ENCODE measurements around the gene RNF4.

The RNF4 gene

DNA sequence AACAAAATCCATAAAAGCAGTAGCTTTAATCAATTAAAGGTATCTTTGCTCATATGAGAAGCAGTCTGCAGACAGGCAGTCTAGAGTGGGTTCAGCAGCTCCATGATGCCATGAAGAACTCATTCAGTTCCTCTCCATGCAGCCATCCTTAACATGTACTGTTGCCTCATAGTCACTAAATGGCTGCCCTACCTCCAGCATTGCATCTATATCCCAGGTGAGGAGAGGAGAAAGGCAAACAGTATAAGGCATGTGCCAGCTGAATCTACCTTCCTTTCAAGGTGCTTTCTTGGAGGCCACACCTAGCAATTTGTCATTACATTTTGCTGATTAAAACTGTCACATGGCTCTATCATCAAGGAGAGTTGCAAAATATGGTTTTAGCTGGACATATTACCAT, 36.9 kb upstream of the RNF4 start:
- no peak overlapping the region for H3K23ac ChIP-seq (ENCODE audit: low read length)
- H2BK120ac ChIP-seq (ENCODE audit: insufficient read depth, low read length, poor library complexity), result no peak overlapping the region
- H4K91ac ChIP-seq (ENCODE audit: low read depth, low read length), result no peak overlapping the region
- H3K18ac ChIP-seq (ENCODE audit: low read length), result no peak overlapping the region
- no peak overlapping the region for H4K12ac ChIP-seq (ENCODE audit: low read depth, low read length)
- H3K14ac ChIP-seq (ENCODE audit: low read length), result no peak overlapping the region
- no peak overlapping the region for H2BK12ac ChIP-seq (ENCODE audit: low read length)
- no peaks in the 10 kb centered on the region for H3K36me3 ChIP-seq (ENCODE audit: control insufficient read depth in 1 of 2, insufficient read depth in 2 of 2, low read length in 2 of 2)
- no peak overlapping the region for H2AFZ ChIP-seq (ENCODE audit: insufficient read depth, low read length, poor library complexity)
- H3K4me3 ChIP-seq (ENCODE audit: low read depth, low read length), result no peak overlapping the region
- H2BK5ac ChIP-seq (ENCODE audit: low read depth, low read length, poor library complexity), result no peak overlapping the region
- no peaks in the 10 kb centered on the region for H3K4me1 ChIP-seq (ENCODE audit: control insufficient read depth in 1 of 2, insufficient read depth in 2 of 2, low read length in 2 of 2)
- no peak overlapping the region for H3K9ac ChIP-seq (ENCODE audit: low read length)
- DNase-seq, result no peak
- H3K9me3 ChIP-seq (ENCODE audit: insufficient read depth, low read depth, low read length), result no peaks in the 10 kb centered on the region
- H3K4ac ChIP-seq (ENCODE audit: low read depth, low read length), result no peak overlapping the region
- H3K27me3 ChIP-seq (ENCODE audit: insufficient read depth, low read length), result no peaks in the 10 kb centered on the region
- H4K8ac ChIP-seq (ENCODE audit: low read depth, low read length), result no peak overlapping the region
- H3K4me2 ChIP-seq (ENCODE audit: low read length), result no peak overlapping the region
- H3K27ac ChIP-seq (ENCODE audit: low read depth, low read length), result no peak overlapping the region
- H3K79me2 ChIP-seq (ENCODE audit: control insufficient read depth, insufficient read depth, low read length, poor library complexity), result no peaks in the 10 kb centered on the region
- H3K79me1 ChIP-seq (ENCODE audit: low read length), result no peaks in the 10 kb centered on the region
- H2AK5ac ChIP-seq (ENCODE audit: low read length), result no peak overlapping the region

GRCh38 chr4:2432991-2433530, 35.8 kb upstream of the RNF4 start:
- H3K79me1 ChIP-seq (ENCODE audit: low read length), result no peaks in the 10 kb centered on the region

DNA sequence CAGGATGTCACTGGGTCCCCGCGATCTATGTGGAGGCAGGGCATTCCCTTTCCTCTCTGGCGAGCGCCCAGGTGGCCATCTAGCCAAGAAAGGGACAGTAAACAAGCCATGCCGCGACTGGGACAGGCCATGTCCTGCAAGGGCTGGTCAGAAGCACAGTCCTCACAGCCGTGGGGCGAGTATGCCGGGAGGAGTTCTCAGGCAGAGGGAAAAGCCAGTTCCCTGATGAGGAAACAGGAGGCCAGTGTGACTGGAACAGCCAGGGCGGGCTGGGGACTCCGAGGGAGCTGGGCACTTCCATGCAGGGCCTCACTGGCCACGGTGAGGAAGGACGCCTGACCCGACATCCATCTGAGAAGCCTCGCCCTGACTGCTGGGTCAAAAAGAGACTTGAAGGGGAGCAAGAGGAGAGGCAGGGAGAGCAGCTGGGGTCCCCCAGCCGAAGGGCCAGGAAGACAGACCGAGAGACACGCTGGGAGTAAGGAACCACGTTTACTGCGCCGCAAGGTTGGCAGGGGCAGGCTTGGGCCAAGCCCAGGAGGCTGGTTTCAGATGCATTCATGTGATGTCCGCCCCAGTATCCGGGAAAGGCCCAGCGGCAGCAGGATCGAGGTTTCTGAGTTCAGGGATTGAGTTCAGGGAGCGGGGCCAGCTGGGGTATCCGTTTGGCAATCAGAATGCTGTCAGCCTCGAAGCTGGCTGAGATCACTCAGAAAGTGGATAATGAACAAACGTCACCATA, 35.1 kb upstream of the RNF4 start:
- Histone ChIP-seq H3K23ac (ENCODE audit: low read length) (no peak overlapping the region), H2AFZ (ENCODE audit: insufficient read depth, low read length, poor library complexity) (no peak overlapping the region), H3K9me3 (ENCODE audit: insufficient read depth, low read depth, low read length) (no peaks in the 10 kb centered on the region), H2BK12ac (ENCODE audit: low read length) (no peak overlapping the region), H4K8ac (ENCODE audit: low read depth, low read length) (no peak overlapping the region), H3K9ac (ENCODE audit: low read length) (no peak overlapping the region), H3K27ac (ENCODE audit: low read depth, low read length) (no peak overlapping the region), H2AK5ac (ENCODE audit: low read length) (no peak overlapping the region), H3K4me3 (ENCODE audit: low read depth, low read length) (no peak overlapping the region), H3K14ac (ENCODE audit: low read length) (no peak overlapping the region), H3K79me1 (ENCODE audit: low read length) (no peaks in the 10 kb centered on the region), H3K4ac (ENCODE audit: low read depth, low read length) (no peak overlapping the region), H3K4me1 (ENCODE audit: control insufficient read depth in 1 of 2, insufficient read depth in 2 of 2, low read length in 2 of 2) (no peaks in the 10 kb centered on the region), H2BK120ac (ENCODE audit: insufficient read depth, low read length, poor library complexity) (no peak overlapping the region), H3K36me3 (ENCODE audit: control insufficient read depth in 1 of 2, insufficient read depth in 2 of 2, low read length in 2 of 2) (no peaks in the 10 kb centered on the region), H3K18ac (ENCODE audit: low read length) (no peak overlapping the region), H3K4me2 (ENCODE audit: low read length) (no peak overlapping the region), H2BK5ac (ENCODE audit: low read depth, low read length, poor library complexity) (no peak overlapping the region), H3K79me2 (ENCODE audit: control insufficient read depth, insufficient read depth, low read length, poor library complexity) (no peaks in the 10 kb centered on the region), H3K27me3 (ENCODE audit: insufficient read depth, low read length) (no peaks in the 10 kb centered on the region), H4K12ac (ENCODE audit: low read depth, low read length) (no peak overlapping the region), H4K91ac (ENCODE audit: low read depth, low read length) (no peak overlapping the region)
- no CpG with 5 or more reads among the region's 29 CpGs for WGBS (ENCODE audit: extremely low coverage, insufficient coverage, insufficient read length)
- no peak for DNase-seq

More at GRCh38 chr4:2432991-2433530, 35.8 kb upstream of the RNF4 start:
- Histone ChIP-seq H3K36me3 (ENCODE audit: control insufficient read depth in 1 of 2, insufficient read depth in 2 of 2, low read length in 2 of 2) (no peaks in the 10 kb centered on the region), H3K4me1 (ENCODE audit: control insufficient read depth in 1 of 2, insufficient read depth in 2 of 2, low read length in 2 of 2) (no peaks in the 10 kb centered on the region), H2BK120ac (ENCODE audit: insufficient read depth, low read length, poor library complexity) (no peak overlapping the region), H3K23ac (ENCODE audit: low read length) (no peak overlapping the region), H4K12ac (ENCODE audit: low read depth, low read length) (no peak overlapping the region), H3K14ac (ENCODE audit: low read length) (no peak overlapping the region), H3K4me2 (ENCODE audit: low read length) (no peak overlapping the region), H3K27me3 (ENCODE audit: insufficient read depth, low read length) (no peaks in the 10 kb centered on the region), H3K4ac (ENCODE audit: low read depth, low read length) (no peak overlapping the region), H2BK5ac (ENCODE audit: low read depth, low read length, poor library complexity) (no peak overlapping the region), H3K9ac (ENCODE audit: low read length) (no peak overlapping the region), H4K8ac (ENCODE audit: low read depth, low read length) (no peak overlapping the region), H2AFZ (ENCODE audit: insufficient read depth, low read length, poor library complexity) (no peak overlapping the region), H3K9me3 (ENCODE audit: insufficient read depth, low read depth, low read length) (no peaks in the 10 kb centered on the region), H2BK12ac (ENCODE audit: low read length) (no peak overlapping the region), H3K79me2 (ENCODE audit: control insufficient read depth, insufficient read depth, low read length, poor library complexity) (no peaks in the 10 kb centered on the region), H3K27ac (ENCODE audit: low read depth, low read length) (no peak overlapping the region), H3K4me3 (ENCODE audit: low read depth, low read length) (no peak overlapping the region), H2AK5ac (ENCODE audit: low read length) (no peak overlapping the region), H3K18ac (ENCODE audit: low read length) (no peak overlapping the region), H4K91ac (ENCODE audit: low read depth, low read length) (no peak overlapping the region)
- DNase-seq, result no peak
- no CpG with 5 or more reads among the region's 20 CpGs for WGBS (ENCODE audit: extremely low coverage, insufficient coverage, insufficient read length)

DNA sequence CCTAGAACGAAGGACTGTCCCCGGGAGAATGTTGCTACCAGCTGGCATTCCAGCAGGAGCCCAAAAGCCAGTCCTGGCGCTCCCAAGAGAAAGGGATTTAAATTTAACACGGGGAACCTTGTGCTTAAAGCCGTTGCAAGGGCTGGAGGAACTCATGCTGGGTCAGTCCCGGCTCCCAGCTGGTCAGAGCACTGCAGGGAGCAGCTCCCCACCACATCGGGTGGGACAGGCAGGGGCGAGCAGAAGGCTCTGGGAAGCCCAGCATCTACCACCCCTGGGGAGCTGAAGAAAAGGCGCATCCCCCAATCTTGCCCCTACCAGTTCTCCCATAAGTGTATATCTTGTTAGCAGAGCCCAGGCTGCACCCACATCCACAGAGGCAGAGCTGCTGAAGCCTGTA, 34.5 kb upstream of the RNF4 start:
- H2BK5ac ChIP-seq (ENCODE audit: low read depth, low read length, poor library complexity), result no peak overlapping the region
- no peak overlapping the region for H3K14ac ChIP-seq (ENCODE audit: low read length)
- H2BK120ac ChIP-seq (ENCODE audit: insufficient read depth, low read length, poor library complexity), result no peak overlapping the region
- no peaks in the 10 kb centered on the region for H3K79me2 ChIP-seq (ENCODE audit: control insufficient read depth, insufficient read depth, low read length, poor library complexity)
- no peak overlapping the region for H4K91ac ChIP-seq (ENCODE audit: low read depth, low read length)
- no peak for DNase-seq
- H3K4ac ChIP-seq (ENCODE audit: low read depth, low read length), result no peak overlapping the region
- no peaks in the 10 kb centered on the region for H3K27me3 ChIP-seq (ENCODE audit: insufficient read depth, low read length)
- no peak overlapping the region for H4K12ac ChIP-seq (ENCODE audit: low read depth, low read length)
- no peak overlapping the region for H2AK5ac ChIP-seq (ENCODE audit: low read length)
- no peaks in the 10 kb centered on the region for H3K4me1 ChIP-seq (ENCODE audit: control insufficient read depth in 1 of 2, insufficient read depth in 2 of 2, low read length in 2 of 2)
- H4K8ac ChIP-seq (ENCODE audit: low read depth, low read length), result no peak overlapping the region
- H3K18ac ChIP-seq (ENCODE audit: low read length), result no peak overlapping the region
- H3K4me2 ChIP-seq (ENCODE audit: low read length), result no peak overlapping the region
- no peak overlapping the region for H3K9ac ChIP-seq (ENCODE audit: low read length)
- H3K36me3 ChIP-seq (ENCODE audit: control insufficient read depth in 1 of 2, insufficient read depth in 2 of 2, low read length in 2 of 2), result no peaks in the 10 kb centered on the region
- H2AFZ ChIP-seq (ENCODE audit: insufficient read depth, low read length, poor library complexity), result no peak overlapping the region
- no peak overlapping the region for H2BK12ac ChIP-seq (ENCODE audit: low read length)
- no peak overlapping the region for H3K4me3 ChIP-seq (ENCODE audit: low read depth, low read length)
- no CpG with 5 or more reads among the region's 9 CpGs for WGBS (ENCODE audit: extremely low coverage, insufficient coverage, insufficient read length)
- H3K23ac ChIP-seq (ENCODE audit: low read length), result no peak overlapping the region
- no peaks in the 10 kb centered on the region for H3K9me3 ChIP-seq (ENCODE audit: insufficient read depth, low read depth, low read length)
- no peak overlapping the region for H3K27ac ChIP-seq (ENCODE audit: low read depth, low read length)
- no peaks in the 10 kb centered on the region for H3K79me1 ChIP-seq (ENCODE audit: low read length)
